H9 (cell line): ENCODE data around the gene ALKAL2. TPM values are rescaled to one million over a fixed set of nuclear protein-coding genes. Genes with fewer than 3 reads are reported as not detected.

ENCODE experiments used
- DNase-seq: peaks from one replicate; pipeline ENCODE4 v3.0.0-alpha.2; 2017
- H2AFZ ChIP-seq: one replicate; pipeline ENCODE4 v1.6.1; 2013; ENCODE audit warnings: mild to moderate bottlenecking, low read length, control low read depth, moderate library complexity
- H2AK5ac ChIP-seq: 2 replicates; pipeline ENCODE4 v1.6.1; 2013; ENCODE audit warnings: low read length, control low read depth, mixed read lengths; ENCODE audit not compliant: insufficient read length
- H2BK120ac ChIP-seq: one replicate; pipeline ENCODE4 v1.6.1; 2013; ENCODE audit warnings: low read depth, mild to moderate bottlenecking, low read length, control low read depth, inconsistent platforms; ENCODE audit not compliant: poor library complexity, severe bottlenecking
- H2BK12ac ChIP-seq: 2 replicates; pipeline ENCODE4 v1.6.1; 2013; ENCODE audit warnings: low read length, control low read depth, mixed read lengths, low read depth; ENCODE audit not compliant: insufficient read length
- H2BK15ac ChIP-seq: 2 replicates; pipeline ENCODE4 v1.6.1; 2013; ENCODE audit warnings: low read depth, low read length, control low read depth
- H2BK20ac ChIP-seq: one replicate; pipeline ENCODE4 v1.6.1; 2013; ENCODE audit warnings: low read depth, mild to moderate bottlenecking, low read length, control low read depth, inconsistent platforms; ENCODE audit not compliant: poor library complexity, severe bottlenecking
- H2BK5ac ChIP-seq: 2 replicates; pipeline ENCODE4 v1.6.1; 2013; ENCODE audit warnings: low read length, control low read depth, mixed read lengths; ENCODE audit not compliant: insufficient read length
- H3K14ac ChIP-seq: 2 replicates; pipeline ENCODE4 v1.6.1; 2013; ENCODE audit warnings: low read length, control low read depth; ENCODE audit not compliant: insufficient read depth
- H3K18ac ChIP-seq: 2 replicates; pipeline ENCODE4 v1.6.1; 2013; ENCODE audit warnings: low read depth, mild to moderate bottlenecking, mixed read lengths, low read length, control low read depth; ENCODE audit not compliant: insufficient read length
- H3K23ac ChIP-seq: 2 replicates; pipeline ENCODE4 v1.6.1; 2013; ENCODE audit warnings: low read length, control low read depth, mixed read lengths, low read depth; ENCODE audit not compliant: insufficient read length
- H3K23me2 ChIP-seq: 2 replicates; pipeline ENCODE4 v1.6.1; 2013; ENCODE audit warnings: low read depth, mild to moderate bottlenecking, mixed read lengths, low read length, control low read depth; ENCODE audit not compliant: insufficient read length, poor library complexity, severe bottlenecking
- H3K27ac ChIP-seq: 2 replicates; pipeline ENCODE4 v1.5.1; 2013; ENCODE audit warnings: low read length, control low read depth, mixed read lengths, low read depth; ENCODE audit not compliant: insufficient read length
- H3K27me3 ChIP-seq: 2 replicates; pipeline ENCODE4 v1.6.1; 2013; ENCODE audit warnings: low read length, control low read depth, inconsistent platforms; ENCODE audit not compliant: insufficient read depth
- H3K4ac ChIP-seq: 2 replicates; pipeline ENCODE4 v1.6.1; 2013; ENCODE audit warnings: low read depth, mild to moderate bottlenecking, control low read depth, inconsistent platforms, low read length, moderate library complexity
- H3K4me1 ChIP-seq: 2 replicates; pipeline ENCODE4 v1.6.1; 2013; ENCODE audit warnings: low read length, control low read depth, inconsistent platforms; ENCODE audit not compliant: insufficient read depth
- H3K4me2 ChIP-seq: 2 replicates; pipeline ENCODE4 v1.6.1; 2013; ENCODE audit warnings: low read length, control low read depth, mixed read lengths; ENCODE audit not compliant: insufficient read length, insufficient read depth
- H3K56ac ChIP-seq: 2 replicates; pipeline ENCODE4 v1.6.1; 2013; ENCODE audit warnings: low read depth, mild to moderate bottlenecking, mixed read lengths, low read length, control low read depth; ENCODE audit not compliant: insufficient read length
- H3K79me1 ChIP-seq: 2 replicates; pipeline ENCODE4 v1.6.1; 2013; ENCODE audit warnings: low read depth, mild to moderate bottlenecking, moderate library complexity, low read length, control low read depth, inconsistent platforms; ENCODE audit not compliant: insufficient read depth, poor library complexity, severe bottlenecking
- H3K79me2 ChIP-seq: 2 replicates; pipeline ENCODE4 v1.6.1; 2013; ENCODE audit warnings: low read length, control low read depth, inconsistent platforms; ENCODE audit not compliant: insufficient read depth
- H3K9ac ChIP-seq: 2 replicates; pipeline ENCODE4 v1.6.1; 2013; ENCODE audit warnings: low read length, control low read depth, mixed read lengths; ENCODE audit not compliant: insufficient read length; ENCODE audit errors: extremely low read depth
- H3K9me3 ChIP-seq: one replicate; pipeline ENCODE4 v1.6.1; 2013; ENCODE audit warnings: low read depth, low read length, inconsistent platforms; ENCODE audit not compliant: control insufficient read depth
- H3T11ph ChIP-seq: one replicate; pipeline ENCODE4 v1.6.1; 2013; ENCODE audit warnings: mild to moderate bottlenecking, low read length, control low read depth, inconsistent platforms
- H4K20me1 ChIP-seq: one replicate; pipeline ENCODE4 v1.6.1; 2013; ENCODE audit not compliant: control insufficient read depth, insufficient read length, insufficient read depth
- H4K5ac ChIP-seq: 2 replicates; pipeline ENCODE4 v1.6.1; 2013; ENCODE audit warnings: low read depth, mild to moderate bottlenecking, mixed read lengths, low read length, control low read depth; ENCODE audit not compliant: insufficient read length
- H4K8ac ChIP-seq: replicated peaks from 2 replicates; pipeline ENCODE4 v1.6.1; 2013; ENCODE audit warnings: low read length, control low read depth, mixed read lengths, low read depth; ENCODE audit not compliant: insufficient read length
- H4K91ac ChIP-seq: 2 replicates; pipeline ENCODE4 v1.6.1; 2013; ENCODE audit warnings: low read depth, mild to moderate bottlenecking, moderate library complexity, mixed read lengths, low read length, control low read depth; ENCODE audit not compliant: insufficient read length
- H3K27ac Mint-ChIP-seq, 3 experiments: 2 replicates in 2 of 3; 3 replicates in 1 of 3; pipeline ENCODE4 v1.8.0; 2020 to 2021; ENCODE audit warnings: mixed read lengths in 3 of 3, mild to moderate bottlenecking in 1 of 3, moderate library complexity in 1 of 3
- H3K27me3 Mint-ChIP-seq: 2 replicates; pipeline ENCODE4 v1.8.0; 2021; ENCODE audit warnings: low read depth, mild to moderate bottlenecking, moderate library complexity, mixed read lengths
- H3K36me3 Mint-ChIP-seq, 3 experiments: 2 replicates in 2 of 3; 3 replicates in 1 of 3; pipeline ENCODE4 v1.8.0; 2020 to 2021; ENCODE audit warnings: low read depth in 3 of 3, mixed read lengths in 3 of 3; ENCODE audit not compliant: insufficient read depth in 1 of 3
- H3K4me1 Mint-ChIP-seq, 2 experiments: 2 replicates each; pipeline ENCODE4 v1.8.0; 2020; ENCODE audit warnings: mixed read lengths in 2 of 2
- H3K4me3 Mint-ChIP-seq, 2 experiments: 2 replicates in 1 of 2; 3 replicates in 1 of 2; pipeline ENCODE4 v1.8.0; 2020 to 2021; ENCODE audit warnings: mild to moderate bottlenecking in 2 of 2, mixed read lengths in 2 of 2, moderate library complexity in 1 of 2
- H3K9me3 Mint-ChIP-seq, 2 experiments: 2 replicates in 1 of 2; 3 replicates in 1 of 2; pipeline ENCODE4 v1.8.0; 2020; ENCODE audit warnings: mild to moderate bottlenecking in 2 of 2, mixed read lengths in 2 of 2, moderate library complexity in 1 of 2
- WGBS: extraction: QIAGEN DNeasy Blood & Tissue Kit; methylation state at CpG from one replicate; pipeline ENCODE4 v1.1.7; 2013; ENCODE audit warnings: missing lambda C conversion rate, low lambda C conversion rate, mixed read lengths; ENCODE audit not compliant: insufficient read length; ENCODE audit errors: extremely low coverage; 5-methylcytosine and 5-hydroxymethylcytosine counted together
- total RNA-seq: library from RNA; stranded (reverse); gene quantifications from 2 replicates; pipeline ENCODE4 v1.2.1, GENCODE V29; 2021
- TF ChIP-seq, protein P1 (sequence below): fragments of 200-600 bp; sonication (generic); conservative IDR thresholded peaks from 3 replicates; pipeline ENCODE4 v1.8.0; 2021; ENCODE audit warnings: antibody characterized with exemption, mild to moderate bottlenecking

The ALKAL2 gene
- total RNA-seq, 1 experiment from 2014 or later = 0.48 TPM

GRCh38 chr2:281381-281780 is 6.5 kb downstream of the ALKAL2 start:
- no peak overlapping the region for H2BK5ac ChIP-seq
- no peak overlapping the region for H3K4me2 ChIP-seq
- peaks cover 23% of the 10 kb centered on the region for H3K27me3 Mint-ChIP-seq
- no peak overlapping the region for H3K27ac Mint-ChIP-seq
- H4K20me1 ChIP-seq = no peaks in the 10 kb centered on the region
- no peak for DNase-seq
- H3K9ac ChIP-seq = no peak overlapping the region
- no peaks in the 10 kb centered on the region for H3K23me2 ChIP-seq
- H3K27me3 ChIP-seq = peaks cover 2% of the 10 kb centered on the region; the same call in 1 of the 2 replicates
- H3K4me1 ChIP-seq = peaks cover 16% of the 10 kb centered on the region
- no peaks in the 10 kb centered on the region for H3K79me1 ChIP-seq
- H4K91ac ChIP-seq = no peak overlapping the region
- peaks cover 33% of the 10 kb centered on the region in 2 experiments for H3K4me1 Mint-ChIP-seq
- no CpG with 5 or more reads among the region's 9 CpGs for WGBS
- no peak overlapping the region for H3K4me3 Mint-ChIP-seq
- no peak overlapping the region for H2AK5ac ChIP-seq
- no peak overlapping the region for H3K23ac ChIP-seq
- H3K79me2 ChIP-seq = no peaks in the 10 kb centered on the region
- no peak overlapping the region for H4K8ac ChIP-seq
- H2BK20ac ChIP-seq = no peak overlapping the region
- no peak overlapping the region for H3K18ac ChIP-seq
- H3T11ph ChIP-seq = no peak overlapping the region
- H3K14ac ChIP-seq = no peak overlapping the region
- no peak overlapping the region for H3K4ac ChIP-seq
- TF ChIP-seq, protein P1, sequence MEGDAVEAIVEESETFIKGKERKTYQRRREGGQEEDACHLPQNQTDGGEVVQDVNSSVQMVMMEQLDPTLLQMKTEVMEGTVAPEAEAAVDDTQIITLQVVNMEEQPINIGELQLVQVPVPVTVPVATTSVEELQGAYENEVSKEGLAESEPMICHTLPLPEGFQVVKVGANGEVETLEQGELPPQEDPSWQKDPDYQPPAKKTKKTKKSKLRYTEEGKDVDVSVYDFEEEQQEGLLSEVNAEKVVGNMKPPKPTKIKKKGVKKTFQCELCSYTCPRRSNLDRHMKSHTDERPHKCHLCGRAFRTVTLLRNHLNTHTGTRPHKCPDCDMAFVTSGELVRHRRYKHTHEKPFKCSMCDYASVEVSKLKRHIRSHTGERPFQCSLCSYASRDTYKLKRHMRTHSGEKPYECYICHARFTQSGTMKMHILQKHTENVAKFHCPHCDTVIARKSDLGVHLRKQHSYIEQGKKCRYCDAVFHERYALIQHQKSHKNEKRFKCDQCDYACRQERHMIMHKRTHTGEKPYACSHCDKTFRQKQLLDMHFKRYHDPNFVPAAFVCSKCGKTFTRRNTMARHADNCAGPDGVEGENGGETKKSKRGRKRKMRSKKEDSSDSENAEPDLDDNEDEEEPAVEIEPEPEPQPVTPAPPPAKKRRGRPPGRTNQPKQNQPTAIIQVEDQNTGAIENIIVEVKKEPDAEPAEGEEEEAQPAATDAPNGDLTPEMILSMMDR = no peak
- H2AFZ ChIP-seq = no peak overlapping the region
- H3K56ac ChIP-seq = no peak overlapping the region
- H2BK12ac ChIP-seq = no peak overlapping the region
- H3K9me3 Mint-ChIP-seq = no peaks in the 10 kb centered on the region
- H3K9me3 ChIP-seq = no peaks in the 10 kb centered on the region
- H3K36me3 Mint-ChIP-seq = peaks cover 32 to 49% (median 49%) of the 10 kb centered on the region in 3 experiments
- H2BK120ac ChIP-seq = no peak overlapping the region
- H3K27ac ChIP-seq = no peak overlapping the region
- H2BK15ac ChIP-seq = no peak overlapping the region
- H4K5ac ChIP-seq = no peak overlapping the region
